HG02970 (cell line): Measurements from ENCODE around the gene NRCAM.

Experiments
- ATAC-seq: cut with Tn5 transposase; IDR thresholded peaks from one replicate; pipeline ENCODE4 v1.9.1; 2021; ENCODE audit warnings: mild to moderate bottlenecking, moderate library complexity, moderate number of reproducible peaks; ENCODE audit not compliant: unreplicated experiment, low FRiP score

NRCAM gene

GRCh38 chr7:108427766-108428165, 28.5 kb downstream of the NRCAM start:
- ATAC-seq, result no peak

- ATAC-seq, result no peak
Measured at GRCh38 chr7:108425714-108426275, 30.4 kb downstream of the NRCAM start.

GRCh38 chr7:108424013-108424412, 32.2 kb downstream of the NRCAM start:
- ATAC-seq, result no peak

GRCh38 chr7:108423089-108423989, 32.9 kb downstream of the NRCAM start:
- ATAC-seq, result no peak

GRCh38 chr7:108421720-108422331, 34.4 kb downstream of the NRCAM start:
- no peak for ATAC-seq

GRCh38 chr7:108419961-108420908, 36.0 kb downstream of the NRCAM start:
- no peak for ATAC-seq

- ATAC-seq, result no peak
Measured at GRCh38 chr7:108418946-108419345, 37.3 kb downstream of the NRCAM start.

- no peak for ATAC-seq
Measured at GRCh38 chr7:108417926-108418325, 38.3 kb downstream of the NRCAM start.

GRCh38 chr7:108417144-108417543, 39.1 kb downstream of the NRCAM start:
- ATAC-seq, result no peak

- ATAC-seq, result no peak
Measured at GRCh38 chr7:108415821-108416536, 40.3 kb downstream of the NRCAM start.

- ATAC-seq, result no peak
Measured at GRCh38 chr7:108415084-108415483, 41.2 kb downstream of the NRCAM start.

- no peak for ATAC-seq
Measured at GRCh38 chr7:108413782-108414492, 42.3 kb downstream of the NRCAM start.

- no peak for ATAC-seq
Measured at GRCh38 chr7:108413337-108413736, 42.9 kb downstream of the NRCAM start.

- no peak for ATAC-seq
Measured at GRCh38 chr7:108409146-108409545, 47.1 kb downstream of the NRCAM start.

- ATAC-seq, result no peak
Measured at GRCh38 chr7:108408296-108408991, 47.8 kb downstream of the NRCAM start.

- no peak for ATAC-seq
Measured at GRCh38 chr7:108407676-108408075, 48.6 kb downstream of the NRCAM start.

GRCh38 chr7:108406222-108406890, 49.9 kb downstream of the NRCAM start:
- ATAC-seq, result no peak
